Adrenal gland (tissue), 5 donors: ENCODE results near the gene DOCK6.

ENCODE experiments used
- CTCF ChIP-seq, 6 experiments: fragments of 450-650 bp in 4 of 6; fragments of 200-600 bp in 2 of 6; sonication (generic) in 1 of 6; IDR thresholded peaks; 1 replicate in 5 of 6; 2 replicates in 1 of 6; pipeline versions ENCODE4 v1.5.1 to v1.8.0; 2016 to 2021; ENCODE audit warnings: antibody characterized with exemption in 6 of 6, mild to moderate bottlenecking in 2 of 6, moderate library complexity in 1 of 6
- POLR2A ChIP-seq, 2 donors: fragments of 450-650 bp; IDR thresholded peaks; one replicate each; pipeline ENCODE4 v1.6.1; 2017; ENCODE audit warnings: antibody characterized with exemption in 2 of 2, mild to moderate bottlenecking in 2 of 2, moderate library complexity in 1 of 2
- donor health status: DM: no; HTN: no; CAD: no.

GRCh38 chr19:11247934-11248333 is 14.4 kb downstream of the DOCK6 start:
- TF ChIP-seq POLR2A (IDR thresholded peaks at IDR 0.05), result no peak
- TF ChIP-seq CTCF (IDR thresholded peaks at IDR 0.05), result no peak
